A172 (cell line): ENCODE results near the gene FLRT1. TPM values are rescaled to one million over a fixed set of nuclear protein-coding genes. Genes with fewer than 3 reads are reported as not detected.

Source experiments
- DNase-seq: peaks from one replicate; pipeline ENCODE4 v3.0.0-alpha.2; 2015; ENCODE audit warnings: low spot score
- total RNA-seq: library from RNA; depleted of rRNA; stranded (reverse); fragments of >200 nt; shearing (Covaris generic); gene quantifications from 2 replicates; pipeline ENCODE4 v1.2.3, GENCODE V29; 2014

FLRT1 gene
- total RNA-seq, 1 experiment from 2014 or later: not detected

- no peak for DNase-seq
Measured at GRCh38 chr11:64064374-64065140, 28.8 kb downstream of the FLRT1 start.

GRCh38 chr11:64065141-64065465, 29.4 kb downstream of the FLRT1 start:
- no peak for DNase-seq

DNA sequence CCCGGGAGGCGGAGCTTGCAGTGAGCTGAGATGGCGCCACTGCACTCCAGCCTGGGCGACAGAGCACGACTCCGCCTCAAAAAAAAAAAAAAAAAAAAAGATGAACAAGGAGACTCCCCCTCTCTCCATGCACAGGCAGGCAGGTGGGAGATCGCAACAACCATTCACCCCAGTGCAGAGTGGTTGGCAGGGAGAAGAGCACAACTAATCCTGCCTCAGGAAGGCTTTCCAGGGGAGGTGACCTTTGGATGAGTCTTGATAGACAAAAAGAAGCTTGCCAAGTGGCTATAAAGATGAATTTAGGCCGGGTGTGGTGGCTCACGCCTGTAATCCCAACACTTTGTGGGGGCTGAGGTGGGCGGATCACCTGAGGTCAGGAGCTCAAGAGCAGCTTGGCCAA, 30.0 kb downstream of the FLRT1 start:
- DNase-seq: no peak

DNA sequence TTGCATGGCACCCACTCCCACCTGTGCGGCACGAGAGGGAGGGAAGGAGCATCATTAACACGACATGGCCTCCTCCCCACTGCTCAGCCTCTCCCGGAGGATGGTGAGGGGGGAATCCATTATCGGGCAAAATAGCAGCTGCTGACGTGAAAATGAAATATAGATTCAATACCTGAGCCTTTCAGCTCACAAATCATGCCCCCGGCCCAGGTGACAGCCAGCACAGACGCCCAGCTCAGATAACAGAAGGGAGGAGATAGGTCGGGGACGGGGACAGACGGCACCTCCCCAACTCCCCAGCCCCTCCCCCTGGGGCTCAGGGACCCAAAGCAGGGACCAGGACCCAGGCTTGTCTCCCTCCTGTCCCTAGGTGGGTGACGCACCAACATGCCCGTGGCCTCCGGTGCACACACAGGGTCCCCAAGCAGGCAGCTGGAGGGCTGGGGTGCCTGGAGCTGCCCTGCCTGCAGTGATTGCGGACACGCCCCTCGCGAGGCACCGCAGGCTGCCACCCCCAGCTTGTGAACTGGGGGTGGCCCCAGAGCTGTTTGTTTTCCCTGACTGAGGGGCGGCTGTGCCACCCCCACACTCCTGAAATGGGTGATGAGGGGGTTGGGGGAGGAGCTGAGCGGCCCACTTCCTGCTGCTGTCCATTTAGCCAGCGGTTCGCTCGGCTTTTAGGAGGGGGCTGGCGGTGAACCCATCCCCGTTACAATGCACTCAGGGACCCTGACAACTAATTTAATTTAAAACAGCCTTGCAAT, 31.7 kb downstream of the FLRT1 start:
- no peak for DNase-seq

DNA sequence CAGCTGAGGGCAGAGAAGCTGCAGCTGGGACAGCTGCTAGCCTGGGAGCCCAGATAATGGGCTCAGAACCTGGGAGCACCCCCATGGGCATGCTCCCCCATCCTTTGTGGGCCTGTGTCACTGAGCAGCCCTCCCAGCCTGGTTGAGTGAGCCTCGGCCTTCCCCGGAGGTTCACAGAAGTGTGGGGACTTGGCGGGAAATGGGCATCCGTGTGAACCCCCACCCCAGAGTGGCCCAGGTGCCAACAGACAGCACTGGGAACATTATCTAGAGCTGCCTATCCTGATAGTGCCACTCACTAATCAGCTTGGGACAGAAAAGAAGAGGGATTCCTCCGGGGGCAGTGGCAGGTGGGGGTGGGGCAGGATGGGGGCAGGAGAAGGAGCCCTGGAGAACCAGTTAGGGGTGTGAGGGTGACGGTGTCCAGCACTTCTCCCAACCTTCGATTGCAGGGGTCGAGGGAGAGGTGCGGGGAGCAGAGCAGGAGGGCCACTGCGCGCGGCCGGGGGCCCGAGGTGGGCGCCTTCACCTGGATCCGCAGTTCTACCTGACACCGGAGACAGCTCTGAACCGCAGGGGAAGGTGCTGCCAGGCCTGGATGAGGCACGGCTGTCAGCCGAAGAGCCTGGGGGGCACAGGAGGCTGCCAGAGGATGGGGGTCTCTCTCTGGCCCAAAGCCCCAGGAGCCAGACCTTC, 33.1 kb downstream of the FLRT1 start:
- DNase-seq: no peak

- DNase-seq: no peak
Measured at GRCh38 chr11:64069401-64070313, 33.9 kb downstream of the FLRT1 start.

DNA sequence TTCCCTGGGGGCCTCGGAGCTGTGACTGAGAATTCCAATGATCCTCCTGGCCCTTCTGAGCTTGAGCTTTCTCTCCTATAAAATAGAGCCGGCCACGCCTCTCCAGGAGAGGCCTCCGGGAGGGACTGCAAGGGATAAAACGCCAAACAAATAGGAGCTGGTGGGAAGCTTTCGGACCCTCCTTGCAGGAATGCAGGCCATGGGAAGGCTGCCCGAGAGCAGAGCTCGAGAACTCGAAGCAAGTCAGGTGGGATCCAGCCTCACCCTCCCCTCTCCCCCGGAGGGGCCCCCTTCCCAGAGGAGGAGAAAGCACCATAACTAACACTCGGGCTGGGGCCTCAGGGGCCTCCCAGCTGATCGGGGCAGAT, 34.6 kb downstream of the FLRT1 start:
- DNase-seq: no peak

GRCh38 chr11:64071849-64072248, 36.1 kb downstream of the FLRT1 start:
- no peak for DNase-seq

DNA sequence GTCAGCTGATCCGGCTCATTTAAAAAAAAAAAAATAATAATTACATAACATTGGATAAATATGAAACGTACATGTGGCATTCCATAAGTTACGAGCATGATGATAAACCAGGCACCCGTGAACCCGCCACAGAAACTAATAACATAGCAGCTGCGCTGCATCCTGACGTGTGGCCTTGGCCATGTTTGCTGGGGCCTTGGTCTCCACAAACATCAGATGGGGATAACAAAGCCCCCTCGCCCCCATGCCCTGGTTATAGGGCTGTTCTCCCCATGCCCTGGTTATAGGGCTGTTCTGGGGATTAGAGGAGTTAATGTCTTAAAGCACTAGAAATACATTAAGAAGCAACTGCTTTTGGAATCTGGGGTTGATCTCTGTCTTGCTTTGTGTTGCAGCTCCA, 36.7 kb downstream of the FLRT1 start:
- no peak for DNase-seq

GRCh38 chr11:64072871-64073270, 37.1 kb downstream of the FLRT1 start:
- DNase-seq: no peak

DNA sequence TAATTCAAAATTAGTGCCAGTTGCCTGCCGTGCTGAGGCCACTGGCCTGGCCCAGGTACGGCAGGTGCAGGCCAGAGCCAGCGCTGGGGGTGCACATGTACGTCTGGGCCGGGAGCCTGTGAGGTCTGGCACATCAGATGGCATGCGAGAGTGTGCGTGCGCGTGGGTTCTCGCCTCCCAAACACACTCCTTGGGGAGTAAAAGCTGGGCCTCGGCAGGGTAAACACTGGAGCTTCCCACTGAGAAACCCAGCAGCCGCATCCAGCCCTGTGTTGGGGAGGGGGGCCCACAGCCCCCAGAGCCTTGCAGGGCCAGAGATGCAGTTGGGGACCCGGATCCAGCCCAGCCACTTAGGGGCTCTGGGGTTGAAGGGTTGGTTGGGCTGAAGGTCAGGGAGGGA, 37.8 kb downstream of the FLRT1 start:
- no peak for DNase-seq

- DNase-seq: no peak
Measured at GRCh38 chr11:64074239-64074638, 38.5 kb downstream of the FLRT1 start.

DNA sequence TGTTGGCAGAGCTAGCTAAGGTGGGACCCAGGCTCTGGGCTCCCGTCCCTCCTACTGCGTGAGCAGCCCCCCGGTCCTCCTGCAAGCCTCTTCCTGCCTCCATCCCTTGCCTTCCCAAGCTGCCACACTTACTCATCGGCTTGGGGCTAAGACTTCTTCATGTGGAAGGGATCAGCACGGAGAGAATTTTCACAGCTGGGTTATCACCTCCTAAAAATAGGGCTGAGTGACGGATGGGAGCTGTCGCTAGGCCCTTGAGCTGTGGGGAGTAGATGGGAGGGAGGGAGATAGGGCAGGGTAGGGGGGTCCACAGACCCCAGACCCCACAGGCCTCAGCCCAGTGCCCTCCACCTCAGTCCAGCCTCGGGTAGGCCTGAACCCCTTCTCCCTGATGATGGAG, 41.0 kb downstream of the FLRT1 start:
- no peak for DNase-seq

DNA sequence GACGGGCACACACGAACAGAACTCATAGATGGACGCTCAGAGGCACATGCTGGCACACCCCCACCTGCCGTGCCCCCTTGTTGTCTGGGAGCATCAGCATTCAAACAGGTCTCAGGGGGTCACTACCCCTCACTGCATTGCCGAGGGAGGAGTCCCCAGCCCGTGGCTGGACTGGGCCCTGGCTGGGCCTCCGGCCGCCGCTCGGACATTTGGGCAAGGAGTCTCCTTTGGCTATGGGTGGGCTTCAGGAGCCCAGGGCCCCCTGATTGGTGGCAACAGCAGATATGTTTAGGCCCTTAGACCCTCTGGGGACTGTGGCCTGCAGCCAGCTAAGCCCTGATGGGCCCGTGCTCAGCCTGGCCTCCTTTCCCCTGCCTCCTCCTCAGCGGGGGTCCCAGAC, 41.9 kb downstream of the FLRT1 start:
- DNase-seq: no peak

DNA sequence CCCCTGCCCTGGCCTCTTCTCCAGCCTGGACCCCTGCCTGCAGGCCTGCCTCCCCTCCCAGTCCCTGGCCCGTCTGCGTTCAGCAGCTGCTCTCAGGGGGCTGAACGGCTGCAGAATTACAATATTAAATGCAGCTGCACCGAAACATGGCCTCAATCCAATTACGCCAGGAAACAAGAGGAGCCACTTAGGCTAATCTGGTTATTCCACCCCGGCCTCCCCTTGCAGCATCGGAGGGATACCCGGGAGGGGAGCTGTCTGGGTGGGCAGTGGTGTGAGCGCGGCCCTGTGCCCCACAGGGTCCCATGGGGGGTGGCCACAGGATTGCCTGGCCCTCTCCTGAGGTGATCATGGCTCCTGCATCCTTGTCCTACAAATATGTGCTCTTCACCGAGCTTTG, 42.6 kb downstream of the FLRT1 start:
- no peak for DNase-seq

DNA sequence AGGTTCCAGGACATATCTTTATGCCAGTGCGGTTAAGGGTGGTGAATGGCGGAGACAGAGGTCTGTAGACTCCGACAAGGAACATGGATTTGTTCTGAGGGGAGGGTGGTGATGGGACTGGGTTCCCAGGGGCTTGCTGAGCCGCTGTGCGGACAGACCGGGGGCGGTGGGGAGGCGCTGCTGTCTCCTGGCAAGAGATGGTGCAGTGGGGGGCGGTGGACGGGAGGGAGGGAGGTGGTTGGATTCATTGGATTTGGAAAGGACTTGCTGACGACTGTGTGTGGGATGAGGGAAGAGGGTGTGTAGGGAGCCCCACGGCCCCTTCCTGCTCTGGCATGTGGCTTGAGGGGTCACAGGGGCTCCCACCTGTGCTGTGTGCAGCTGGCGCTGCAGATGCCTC, 43.2 kb downstream of the FLRT1 start:
- DNase-seq: no peak

DNA sequence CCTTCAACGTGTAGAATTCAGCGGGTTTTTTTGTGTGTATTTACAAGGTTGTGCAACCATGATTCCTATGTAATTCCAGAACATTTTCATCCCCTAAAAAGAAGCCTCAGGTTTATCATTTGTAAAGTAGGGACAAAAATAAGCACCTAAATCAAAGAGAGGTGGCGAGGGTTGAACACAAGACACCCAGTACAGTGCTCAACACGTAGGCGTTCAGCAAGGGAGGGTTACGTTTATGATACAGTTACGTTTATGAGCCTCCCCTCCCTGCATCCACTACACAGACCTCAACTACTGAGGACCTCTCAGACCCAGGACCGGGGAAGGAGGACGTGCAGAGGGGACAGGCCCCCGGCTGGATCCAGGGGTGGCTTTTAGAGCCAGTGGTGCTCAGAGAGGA, 44.7 kb downstream of the FLRT1 start:
- DNase-seq: no peak

GRCh38 chr11:64081745-64082442, 46.2 kb downstream of the FLRT1 start:
- no peak for DNase-seq

DNA sequence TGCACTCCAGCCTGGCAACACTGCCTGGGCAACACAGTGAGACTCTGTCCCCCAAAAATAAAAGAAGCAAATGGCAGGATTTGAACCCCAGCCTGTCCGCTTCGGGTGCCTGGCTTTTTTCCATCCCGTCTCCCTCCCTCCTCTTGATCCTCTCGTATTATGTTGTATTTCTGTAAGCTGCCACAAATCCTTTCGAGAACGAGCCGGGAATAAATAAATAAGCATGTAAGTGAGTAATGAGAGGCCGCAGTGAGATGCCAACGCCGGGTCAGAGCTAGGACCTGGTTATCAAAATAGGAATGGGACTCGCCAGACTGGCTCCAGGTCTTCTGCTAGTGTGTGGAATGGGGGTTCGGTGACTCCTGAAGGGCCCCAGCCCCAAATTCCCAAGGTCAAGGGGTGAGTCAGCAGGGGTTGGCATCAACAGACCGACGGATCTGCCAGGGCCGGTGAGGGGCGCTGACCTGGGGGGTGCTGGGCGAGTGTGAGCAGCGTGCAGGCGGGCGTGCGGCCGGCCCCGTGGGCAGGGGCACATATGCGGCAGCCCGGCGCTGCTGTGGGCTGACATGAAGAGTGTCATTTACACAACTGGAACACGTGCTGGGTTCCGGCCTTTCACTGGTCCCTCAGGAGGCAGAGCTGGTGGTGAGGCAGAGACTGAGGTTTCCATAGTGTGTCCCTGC, 47.8 kb downstream of the FLRT1 start:
- DNase-seq: no peak

DNA sequence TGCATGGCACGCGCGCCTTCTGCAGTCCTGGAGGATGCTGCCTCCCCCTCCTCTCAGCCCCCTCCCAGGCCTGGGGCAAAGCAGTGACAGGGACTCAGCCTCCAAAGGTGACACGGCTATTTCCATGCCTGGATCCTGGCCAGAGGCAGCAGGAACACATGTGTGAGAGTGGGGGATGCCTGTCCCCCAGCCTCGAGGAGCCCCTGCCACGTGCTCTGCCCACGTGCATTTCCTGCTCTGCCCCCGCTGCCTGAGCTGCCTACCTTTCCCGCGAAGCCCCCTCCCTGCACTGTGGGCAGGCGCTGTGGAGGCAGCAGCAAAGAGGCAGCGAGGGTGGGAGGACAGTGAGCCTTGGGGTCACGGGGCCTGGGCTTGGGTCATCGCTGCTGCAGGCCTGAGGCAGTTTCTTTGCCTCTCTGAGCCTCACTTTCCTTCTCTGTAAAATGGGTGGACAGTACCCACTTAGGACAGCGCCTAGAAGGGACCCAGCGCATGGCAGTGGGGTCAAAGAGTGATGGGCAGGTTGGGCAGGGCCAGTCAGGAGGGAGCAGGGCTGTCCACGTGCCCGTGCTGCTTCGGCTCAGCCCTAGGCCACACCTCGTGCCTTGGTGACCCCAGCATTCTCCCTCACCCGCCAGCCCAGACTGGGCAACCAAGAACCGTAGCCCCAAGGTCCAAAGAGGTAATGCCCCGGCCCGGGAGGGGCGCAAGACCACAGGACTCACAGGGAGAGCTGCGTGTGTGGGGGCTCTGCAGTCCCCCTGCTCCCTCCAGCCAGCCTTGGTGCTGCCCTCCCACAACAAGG, 48.6 kb downstream of the FLRT1 start:
- DNase-seq: no peak
